CD14-positive monocyte (primary cell): ENCODE results near the gene FLRT3. TPM values are rescaled to one million over a fixed set of nuclear protein-coding genes. Genes with fewer than 3 reads are reported as not detected.

Experiments used
- DNase-seq, 3 donors: peaks; one replicate each; pipeline ENCODE4 v3.0.0-alpha.2; 2011 to 2022
- H2AFZ ChIP-seq: 2 replicates; pipeline ENCODE4 v1.6.0; 2012; ENCODE audit warnings: mild to moderate bottlenecking, low read depth, low read length, inconsistent platforms; ENCODE audit not compliant: insufficient read depth, poor library complexity, severe bottlenecking
- H3K27ac ChIP-seq, 2 donors: 1 replicate in 1 of 2; 2 replicates in 1 of 2; pipeline ENCODE4 v1.5.1; 2012 to 2013; ENCODE audit warnings: low read length in 2 of 2, control low read depth in 1 of 2, inconsistent platforms in 1 of 2, low read depth in 1 of 2, mild to moderate bottlenecking in 1 of 2
- H3K27me3 ChIP-seq, 2 donors: one replicate each; pipeline versions ENCODE4 v1.6.0 to v1.6.1; 2011 to 2013; ENCODE audit warnings: low read length in 2 of 2; ENCODE audit not compliant: control insufficient read depth in 2 of 2, insufficient read depth in 2 of 2
- H3K36me3 ChIP-seq, 2 donors: replicated peaks in 1 of 2; 1 replicate in 1 of 2; 2 replicates in 1 of 2; pipeline versions ENCODE4 v1.5.1 to v1.6.1; 2012 to 2013; ENCODE audit warnings: low read length in 2 of 2, control low read depth in 1 of 2, inconsistent platforms in 1 of 2, mild to moderate bottlenecking in 1 of 2; ENCODE audit not compliant: insufficient read depth in 2 of 2, control insufficient read depth in 1 of 2
- H3K4me1 ChIP-seq, 2 donors: 1 replicate in 1 of 2; 2 replicates in 1 of 2; pipeline versions ENCODE4 v1.5.1 to v1.6.1; 2012 to 2013; ENCODE audit warnings: low read length in 2 of 2, control low read depth in 1 of 2, inconsistent platforms in 1 of 2, mild to moderate bottlenecking in 1 of 2, moderate library complexity in 1 of 2; ENCODE audit not compliant: insufficient read depth in 2 of 2, control insufficient read depth in 1 of 2
- H3K4me2 ChIP-seq: replicated peaks from 2 replicates; pipeline ENCODE3; 2012; ENCODE audit warnings: low read length, moderate library complexity, mild to moderate bottlenecking; ENCODE audit not compliant: poor library complexity, severe bottlenecking; ENCODE audit errors: extremely low read depth
- H3K4me3 ChIP-seq, 3 experiments: fragments of 200-600 bp in 1 of 3; sonication (generic) in 1 of 3; replicated peaks in 1 of 3; 1 replicate in 2 of 3; 2 replicates in 1 of 3; pipeline ENCODE4 v1.5.1; 2011 to 2013; ENCODE audit warnings: low read length in 3 of 3, mild to moderate bottlenecking in 3 of 3, control low read depth in 2 of 3, low read depth in 2 of 3, inconsistent platforms in 1 of 3, moderate library complexity in 1 of 3
- H3K79me2 ChIP-seq: 2 replicates; pipeline ENCODE4 v1.6.0; 2012; ENCODE audit warnings: mild to moderate bottlenecking, control low read depth, inconsistent platforms, low read length, moderate library complexity; ENCODE audit not compliant: insufficient read depth
- H3K9ac ChIP-seq: 2 replicates; pipeline ENCODE4 v1.6.0; 2017; ENCODE audit warnings: low read length, mild to moderate bottlenecking; ENCODE audit not compliant: insufficient read depth, poor library complexity, severe bottlenecking
- H3K9me3 ChIP-seq, 2 donors: replicated peaks in 1 of 2; 1 replicate in 1 of 2; 2 replicates in 1 of 2; pipeline versions ENCODE4 v1.5.1 to v1.6.1; 2012 to 2013; ENCODE audit warnings: low read length in 2 of 2, control low read depth in 1 of 2; ENCODE audit not compliant: control insufficient read depth in 1 of 2, insufficient read depth in 1 of 2
- H4K20me1 ChIP-seq: 2 replicates; pipeline ENCODE4 v1.6.0; 2012; ENCODE audit warnings: mild to moderate bottlenecking, low read length, control low read depth, moderate library complexity; ENCODE audit not compliant: insufficient read depth
- H3K27ac Mint-ChIP-seq, 7 donors: one replicate each; pipeline ENCODE4 v1.8.0; 2020; ENCODE audit warnings: mild to moderate bottlenecking in 7 of 7, mixed read lengths in 7 of 7, moderate library complexity in 6 of 7, inconsistent platforms in 2 of 7
- H3K27me3 Mint-ChIP-seq, 3 donors: one replicate each; pipeline ENCODE4 v1.8.0; 2021 to 2022; ENCODE audit warnings: low read depth in 3 of 3, mild to moderate bottlenecking in 3 of 3, mixed read lengths in 3 of 3, moderate library complexity in 3 of 3, inconsistent platforms in 1 of 3
- H3K36me3 Mint-ChIP-seq, 2 donors: one replicate each; pipeline ENCODE4 v1.8.0; 2020; ENCODE audit warnings: mixed read lengths in 2 of 2, inconsistent platforms in 1 of 2, mild to moderate bottlenecking in 1 of 2
- H3K4me1 Mint-ChIP-seq: one replicate; pipeline ENCODE4 v1.8.0; 2020; ENCODE audit warnings: mild to moderate bottlenecking, mixed read lengths
- H3K4me3 Mint-ChIP-seq, 2 donors: one replicate each; pipeline ENCODE4 v1.8.0; 2020; ENCODE audit warnings: mild to moderate bottlenecking in 2 of 2, mixed read lengths in 2 of 2, moderate library complexity in 1 of 2
- H3K9me3 Mint-ChIP-seq, 7 donors: one replicate each; pipeline ENCODE4 v1.8.0; 2020 to 2022; ENCODE audit warnings: mixed read lengths in 7 of 7, mild to moderate bottlenecking in 6 of 7, moderate library complexity in 6 of 7, inconsistent platforms in 2 of 7
- WGBS: methylation state at CpG from one replicate; pipeline ENCODE4 v1.1.5; 2013; ENCODE audit warnings: missing lambda C conversion rate; ENCODE audit not compliant: insufficient coverage; 5-methylcytosine and 5-hydroxymethylcytosine counted together
- intact Hi-C, 2 donors: fragments of 100-400 bp; cut with micrococcal nuclease; formaldehyde crosslinking; loops; one replicate each; pipeline versions ENCODE4 v1.15.0 to v1.15.1; 2023
- polyA plus RNA-seq, 3 donors: library from polyadenylated mRNA; depleted of rRNA in 1 of 3; unstranded in 2 of 3; stranded (reverse) in 1 of 3; fragments of 300-500 nt in 2 of 3; fragments of >200 nt in 1 of 3; fragmentation: Illumina TruSeq in 2 of 3; gene quantifications; 1 replicate in 2 of 3; 2 replicates in 1 of 3; pipeline ENCODE4 v1.2.3, GENCODE V29; 2012 to 2021
- TF ChIP-seq, protein P1 (sequence below): fragments of 200-600 bp; IDR thresholded peaks from one replicate; pipeline ENCODE4 v1.8.0; 2022; ENCODE audit warnings: antibody characterized with exemption, mild to moderate bottlenecking

FLRT3 gene
- polyA plus RNA-seq, 3 donors, result not detected

DNA sequence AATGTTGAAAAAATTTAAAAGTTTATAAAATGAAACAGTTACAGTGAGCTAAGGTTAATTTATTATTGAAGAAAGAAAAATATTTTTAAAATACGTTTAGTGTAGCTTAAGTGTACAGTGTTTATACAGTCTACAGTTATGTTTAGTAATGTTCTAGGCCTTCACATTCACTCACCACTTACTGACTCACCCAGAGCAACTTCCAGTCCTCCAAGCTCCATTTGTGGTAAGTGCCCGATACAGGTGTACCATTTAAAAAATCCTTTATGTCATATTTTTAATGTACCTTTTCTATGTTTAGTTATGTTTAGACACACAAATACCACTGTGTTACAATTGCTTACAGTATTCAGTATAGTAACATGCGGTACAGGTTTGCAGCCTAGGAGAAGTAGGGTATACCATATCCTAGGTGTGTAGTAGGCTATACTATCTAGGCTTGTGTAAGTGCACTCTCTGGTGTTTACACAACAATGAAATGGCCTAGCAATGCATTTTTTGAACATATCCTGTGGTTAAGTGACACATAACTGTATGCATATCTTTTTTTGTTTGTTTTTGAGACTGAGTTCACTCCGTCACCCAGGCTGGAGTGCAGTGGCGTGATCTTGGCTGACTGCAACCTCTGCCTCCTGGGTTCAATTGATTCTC, 26.3 kb downstream of the FLRT3 start:
- WGBS, result 83% methylated on average over 1 of the region's 5 CpGs
- Histone ChIP-seq H3K4me2 (no peak overlapping the region), H3K4me1 (no peaks in the 10 kb centered on the region), H2AFZ (no peak overlapping the region), H3K36me3 (no peaks in the 10 kb centered on the region), H3K27me3 (no peaks in the 10 kb centered on the region), H4K20me1 (no peaks in the 10 kb centered on the region), H3K4me3 (no peak overlapping the region), H3K9me3 (no peaks in the 10 kb centered on the region), H3K79me2 (no peaks in the 10 kb centered on the region), H3K27ac (no peak overlapping the region), H3K9ac (no peak overlapping the region)
- Mint-ChIP-seq H3K27ac (no peak overlapping the region), H3K4me3 (no peak overlapping the region), H3K36me3 (no peaks in the 10 kb centered on the region), H3K27me3 (peaks cover 0 to 1% (median 0%) of the 10 kb centered on the region in 3 donors), H3K4me1 (no peaks in the 10 kb centered on the region), H3K9me3 (peaks cover 0 to 3% (median 0%) of the 10 kb centered on the region in 7 donors)
- no peak for DNase-seq
- TF ChIP-seq, protein P1, sequence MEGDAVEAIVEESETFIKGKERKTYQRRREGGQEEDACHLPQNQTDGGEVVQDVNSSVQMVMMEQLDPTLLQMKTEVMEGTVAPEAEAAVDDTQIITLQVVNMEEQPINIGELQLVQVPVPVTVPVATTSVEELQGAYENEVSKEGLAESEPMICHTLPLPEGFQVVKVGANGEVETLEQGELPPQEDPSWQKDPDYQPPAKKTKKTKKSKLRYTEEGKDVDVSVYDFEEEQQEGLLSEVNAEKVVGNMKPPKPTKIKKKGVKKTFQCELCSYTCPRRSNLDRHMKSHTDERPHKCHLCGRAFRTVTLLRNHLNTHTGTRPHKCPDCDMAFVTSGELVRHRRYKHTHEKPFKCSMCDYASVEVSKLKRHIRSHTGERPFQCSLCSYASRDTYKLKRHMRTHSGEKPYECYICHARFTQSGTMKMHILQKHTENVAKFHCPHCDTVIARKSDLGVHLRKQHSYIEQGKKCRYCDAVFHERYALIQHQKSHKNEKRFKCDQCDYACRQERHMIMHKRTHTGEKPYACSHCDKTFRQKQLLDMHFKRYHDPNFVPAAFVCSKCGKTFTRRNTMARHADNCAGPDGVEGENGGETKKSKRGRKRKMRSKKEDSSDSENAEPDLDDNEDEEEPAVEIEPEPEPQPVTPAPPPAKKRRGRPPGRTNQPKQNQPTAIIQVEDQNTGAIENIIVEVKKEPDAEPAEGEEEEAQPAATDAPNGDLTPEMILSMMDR, result no peak
- intact Hi-C loops, result no loop called here

GRCh38 chr20:14307956-14308355, 29.5 kb downstream of the FLRT3 start:
- H3K27ac Mint-ChIP-seq, result no peak overlapping the region
- no peaks in the 10 kb centered on the region for H3K79me2 ChIP-seq
- no peaks in the 10 kb centered on the region for H3K36me3 Mint-ChIP-seq
- peaks cover 0 to 6% (median 2%) of the 10 kb centered on the region in 7 donors for H3K9me3 Mint-ChIP-seq
- H3K4me3 Mint-ChIP-seq, result no peak overlapping the region
- TF ChIP-seq, protein P1, result no peak
- no peak overlapping the region for H3K4me3 ChIP-seq
- peaks cover 0 to 2% (median 1%) of the 10 kb centered on the region in 3 donors for H3K27me3 Mint-ChIP-seq
- H3K36me3 ChIP-seq, result no peaks in the 10 kb centered on the region
- no peak overlapping the region for H3K27ac ChIP-seq
- no peaks in the 10 kb centered on the region for H4K20me1 ChIP-seq
- H3K9ac ChIP-seq, result no peak overlapping the region
- WGBS, result no CpG with 5 or more reads among the region's 2 CpGs
- peaks cover 0 to 3% of the 10 kb centered on the region in 2 donors for H3K9me3 ChIP-seq
- H3K4me1 ChIP-seq, result no peaks in the 10 kb centered on the region
- no peaks in the 10 kb centered on the region for H3K4me1 Mint-ChIP-seq
- H3K4me2 ChIP-seq, result no peak overlapping the region
- no peaks in the 10 kb centered on the region for H3K27me3 ChIP-seq
- DNase-seq, result no peak
- intact Hi-C loops, result no loop called here
- no peak overlapping the region for H2AFZ ChIP-seq
